ENCODE measurements around the gene TSC22D1.

- TF ChIP-seq POLR2A (IDR thresholded peaks at IDR 0.05) (no peak), CTCF (IDR thresholded peaks at IDR 0.05) (no peak)
Observed at GRCh38 chr13:44421853-44422525, 154.1 kb downstream of the TSC22D1 start.

Data from lower leg skin (tissue), 3 donors.